Ishikawa (cell line): ENCODE data around the gene CFAP92.

Source experiments
- CEBPB ChIP-seq: IDR thresholded peaks from 2 replicates; pipeline ENCODE4 v1.6.1; 2012
- EP300 ChIP-seq: IDR thresholded peaks from 2 replicates; pipeline ENCODE4 v1.6.1; 2012; ENCODE audit warnings: borderline replicate concordance
- MAX ChIP-seq: IDR thresholded peaks from 2 replicates; pipeline ENCODE4 v1.6.1; 2012
- NFIC ChIP-seq: IDR thresholded peaks from 2 replicates; pipeline ENCODE4 v1.6.1; 2012
- REST ChIP-seq: IDR thresholded peaks from 2 replicates; pipeline ENCODE4 v1.6.1; 2012; ENCODE audit warnings: low read depth, mild to moderate bottlenecking
- TAF1 ChIP-seq: IDR thresholded peaks from 2 replicates; pipeline ENCODE4 v1.6.1; 2012; ENCODE audit warnings: low read depth, mild to moderate bottlenecking
- TEAD4 ChIP-seq: IDR thresholded peaks from 2 replicates; pipeline ENCODE4 v1.6.1; 2012
- USF1 ChIP-seq: IDR thresholded peaks from 2 replicates; pipeline ENCODE4 v1.6.1; 2012
- YY1 ChIP-seq: IDR thresholded peaks from 2 replicates; pipeline ENCODE4 v1.6.1; 2012; ENCODE audit warnings: low read depth

- TF ChIP-seq TEAD4 (no peak), YY1 (no peak), EP300 (no peak), USF1 (no peak), CEBPB (no peak), TAF1 (no peak), MAX (no peak), NFIC (no peak), REST (no peak)
Measured at GRCh38 chr3:129032716-129033115, 38.8 kb upstream of the CFAP92 start.
